OCI-LY7 (cell line): ENCODE data around the gene SYNGR2. TPM values are rescaled to one million over a fixed set of nuclear protein-coding genes. Genes with fewer than 3 reads are reported as not detected.

Experiments
- BruUV-seq: library from RNA; stranded (reverse); fragments of 400-500 nt; replicated peaks from 2 replicates; lab custom pipeline; 2021; lab: Mats Ljungman, UMichigan
- CTCF ChIA-PET: fragments of 300-600 bp; sonication (Branson Sonifier 250); formaldehyde crosslinking; loops from one replicate; lab custom pipeline; 2022; ENCODE audit warnings: antibody characterized with exemption; ENCODE audit not compliant: unreplicated experiment; lab: Charles Lee
- POLR2A ChIA-PET: fragments of 300-600 bp; sonication (Branson Sonifier 250); formaldehyde crosslinking; loops from one replicate; lab custom pipeline; 2022; ENCODE audit warnings: antibody characterized with exemption; lab: Charles Lee
- DNase-seq: peaks from one replicate; pipeline ENCODE4 v3.0.0-alpha.2; 2015; ENCODE audit warnings: low spot score
- H2AFZ ChIP-seq: fragments of 200-600 bp; sonication (generic), shearing (Covaris generic); 2 replicates; pipeline ENCODE4 v1.6.1; 2014; ENCODE audit warnings: mild to moderate bottlenecking, antibody characterized with exemption, low read length, moderate library complexity
- H3K27ac ChIP-seq: fragments of 200-600 bp; sonication (generic); 2 replicates; pipeline ENCODE4 v1.5.1; 2014; ENCODE audit warnings: mixed run types, low read depth, mild to moderate bottlenecking, moderate library complexity, low read length, inconsistent platforms; ENCODE audit not compliant: poor library complexity, severe bottlenecking
- H3K36me3 ChIP-seq: fragments of 200-600 bp; sonication (generic); 2 replicates; pipeline ENCODE4 v1.6.1; 2014; ENCODE audit warnings: mild to moderate bottlenecking, antibody characterized with exemption, low read length, moderate library complexity, mixed read lengths; ENCODE audit not compliant: insufficient read depth
- H3K4me1 ChIP-seq: fragments of 200-600 bp; sonication (generic); 2 replicates; pipeline ENCODE4 v1.5.1; 2014; ENCODE audit warnings: mild to moderate bottlenecking, low read length; ENCODE audit not compliant: insufficient read depth, poor library complexity, severe bottlenecking
- H3K4me2 ChIP-seq: fragments of 200-600 bp; sonication (generic); 2 replicates; pipeline ENCODE4 v1.6.1; 2014; ENCODE audit warnings: mild to moderate bottlenecking, low read length
- H3K4me3 ChIP-seq: fragments of 200-600 bp; sonication (generic); 2 replicates; pipeline ENCODE4 v1.5.1; 2014; ENCODE audit warnings: mild to moderate bottlenecking, low read depth, low read length; ENCODE audit not compliant: poor library complexity, severe bottlenecking
- H3K79me2 ChIP-seq: fragments of 200-600 bp; sonication (generic); 2 replicates; pipeline ENCODE4 v1.6.1; 2016; ENCODE audit warnings: low read depth, mild to moderate bottlenecking, low read length, moderate library complexity, mixed read lengths; ENCODE audit not compliant: insufficient read depth
- H3K9me2 ChIP-seq: fragments of 200-600 bp; sonication (generic); 2 replicates; pipeline ENCODE4 v1.6.1; 2016; ENCODE audit warnings: mild to moderate bottlenecking, low read length, mixed read lengths; ENCODE audit not compliant: insufficient read depth
- H3K9me3 ChIP-seq: fragments of 200-600 bp; sonication (generic); 2 replicates; pipeline ENCODE4 v1.6.1; 2014; ENCODE audit warnings: mild to moderate bottlenecking, mixed run types, low read length, mixed read lengths
- H4K20me1 ChIP-seq: fragments of 200-600 bp; sonication (generic); 2 replicates; pipeline ENCODE4 v1.6.1; 2014; ENCODE audit warnings: mild to moderate bottlenecking, antibody characterized with exemption, low read length, moderate library complexity, mixed read lengths; ENCODE audit not compliant: insufficient read depth
- EZH2phosphoT487 ChIP-seq: fragments of 200-600 bp; sonication (generic); IDR thresholded peaks from 2 replicates; pipeline ENCODE4 v1.6.1; 2018; ENCODE audit warnings: low read depth, borderline replicate concordance, mild to moderate bottlenecking, mixed run types, antibody characterized with exemption, low read length, moderate library complexity, mixed read lengths
- intact Hi-C: fragments of 100-400 bp; cut with micrococcal nuclease; formaldehyde crosslinking; loops from one replicate; pipeline ENCODE4 v1.10.0; 2022; ENCODE audit not compliant: unreplicated experiment
- total RNA-seq, 2 experiments: library from RNA; depleted of rRNA in 1 of 2; stranded (reverse); fragments of >200 nt in 1 of 2; shearing (Covaris generic) in 1 of 2; gene quantifications; 2 replicates each; pipeline ENCODE4 v1.2.3, GENCODE V29; 2014 to 2022
- TF ChIP-seq, protein P1 (sequence below): fragments of 200-600 bp; sonication (generic); conservative IDR thresholded peaks from 2 replicates; pipeline ENCODE4 v1.5.1; 2014; ENCODE audit warnings: mild to moderate bottlenecking, antibody characterized with exemption, low read length, moderate library complexity, mixed read lengths

Gene SYNGR2
- total RNA-seq, 2 experiments from 2014 or later = 35.4 to 44.9 TPM

DNA sequence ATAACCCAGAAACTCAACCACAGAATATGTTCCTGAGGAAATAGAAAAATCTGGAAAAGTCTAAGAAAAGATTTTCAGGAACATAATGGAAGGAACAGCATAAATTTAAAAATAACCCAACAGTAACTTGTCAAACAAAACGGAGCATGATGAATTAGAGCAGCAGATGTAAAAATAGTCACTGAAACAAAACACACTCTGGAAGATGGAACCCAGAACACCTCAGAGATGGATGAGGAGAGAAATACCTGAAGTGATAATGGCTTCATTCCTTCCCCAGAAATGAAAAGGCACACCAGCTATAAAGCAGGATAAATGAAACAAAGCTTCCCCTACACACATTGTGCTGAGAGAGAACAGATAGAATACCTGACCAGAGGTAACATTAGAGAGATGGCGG is 12.1 kb downstream of the SYNGR2 start:
- Histone ChIP-seq H3K4me2 (peak overlapping the region; percentile 4; the same call in 1 of the 2 replicates), H4K20me1 (peaks cover 1% of the 10 kb centered on the region; the same call in 1 of the 2 replicates), H3K4me1 (peaks cover 48% of the 10 kb centered on the region), H3K36me3 (peaks cover 58% of the 10 kb centered on the region), H3K4me3 (no peak overlapping the region), H2AFZ (no peak overlapping the region), H3K9me3 (no peaks in the 10 kb centered on the region), H3K27ac (no peak overlapping the region), H3K9me2 (no peaks in the 10 kb centered on the region), H3K79me2 (peaks cover 6% of the 10 kb centered on the region; the same call in 1 of the 2 replicates)
- ChIA-PET CTCF (no interaction called here), POLR2A (interaction anchor here (0.5 to 1.4 kb wide), 3 partner anchors 9 to 13 kb away, joined by 3 to 5 read pairs (median 5); no protein-coding TSS in a partner anchor)
- no peak for DNase-seq
- BruUV-seq = no TSS peak
- intact Hi-C loops = no loop called here
- no peak for TF ChIP-seq EZH2phosphoT487
- TF ChIP-seq, protein P1, sequence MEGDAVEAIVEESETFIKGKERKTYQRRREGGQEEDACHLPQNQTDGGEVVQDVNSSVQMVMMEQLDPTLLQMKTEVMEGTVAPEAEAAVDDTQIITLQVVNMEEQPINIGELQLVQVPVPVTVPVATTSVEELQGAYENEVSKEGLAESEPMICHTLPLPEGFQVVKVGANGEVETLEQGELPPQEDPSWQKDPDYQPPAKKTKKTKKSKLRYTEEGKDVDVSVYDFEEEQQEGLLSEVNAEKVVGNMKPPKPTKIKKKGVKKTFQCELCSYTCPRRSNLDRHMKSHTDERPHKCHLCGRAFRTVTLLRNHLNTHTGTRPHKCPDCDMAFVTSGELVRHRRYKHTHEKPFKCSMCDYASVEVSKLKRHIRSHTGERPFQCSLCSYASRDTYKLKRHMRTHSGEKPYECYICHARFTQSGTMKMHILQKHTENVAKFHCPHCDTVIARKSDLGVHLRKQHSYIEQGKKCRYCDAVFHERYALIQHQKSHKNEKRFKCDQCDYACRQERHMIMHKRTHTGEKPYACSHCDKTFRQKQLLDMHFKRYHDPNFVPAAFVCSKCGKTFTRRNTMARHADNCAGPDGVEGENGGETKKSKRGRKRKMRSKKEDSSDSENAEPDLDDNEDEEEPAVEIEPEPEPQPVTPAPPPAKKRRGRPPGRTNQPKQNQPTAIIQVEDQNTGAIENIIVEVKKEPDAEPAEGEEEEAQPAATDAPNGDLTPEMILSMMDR = no peak

DNA sequence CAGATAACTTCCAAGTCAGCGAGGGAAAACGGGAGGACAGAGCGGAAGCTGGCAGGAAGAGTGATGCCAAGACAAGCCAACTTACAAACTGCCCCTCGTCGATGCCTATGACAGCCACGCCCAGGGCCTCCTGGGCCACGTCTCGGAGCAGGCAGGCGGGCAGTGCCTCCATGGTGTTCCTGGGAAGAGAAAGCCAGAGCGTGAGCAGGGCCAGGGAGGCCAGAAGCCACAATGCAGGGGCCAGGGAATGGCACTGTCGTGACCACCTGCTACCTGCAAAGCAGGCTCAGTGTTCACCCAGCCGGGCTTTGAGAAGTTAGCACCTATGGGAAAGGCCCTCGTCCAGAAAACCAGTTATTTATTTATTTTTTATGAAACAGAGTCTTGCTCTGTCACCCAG is 14.1 kb downstream of the SYNGR2 start:
- no peak overlapping the region for H3K4me2 ChIP-seq
- no peak overlapping the region for H3K27ac ChIP-seq
- H3K36me3 ChIP-seq = peaks cover 58% of the 10 kb centered on the region
- H3K4me1 ChIP-seq = peaks cover 46% of the 10 kb centered on the region
- no peaks in the 10 kb centered on the region for H3K9me2 ChIP-seq
- POLR2A ChIA-PET = interaction anchor here (0.7 to 1.4 kb wide), 3 partner anchors 10 to 298 kb away, joined by 3 to 6 read pairs (median 6); no protein-coding TSS in a partner anchor
- H3K79me2 ChIP-seq = peaks cover 18% of the 10 kb centered on the region
- no peak overlapping the region for H3K4me3 ChIP-seq
- CTCF ChIA-PET = no interaction called here
- peaks cover 3% of the 10 kb centered on the region; the same call in 1 of the 2 replicates for H4K20me1 ChIP-seq
- intact Hi-C loops = no loop called here
- H2AFZ ChIP-seq = no peak overlapping the region
- BruUV-seq = no TSS peak
- DNase-seq = no peak
- TF ChIP-seq, protein P1 = no peak
- no peaks in the 10 kb centered on the region for H3K9me3 ChIP-seq

DNA sequence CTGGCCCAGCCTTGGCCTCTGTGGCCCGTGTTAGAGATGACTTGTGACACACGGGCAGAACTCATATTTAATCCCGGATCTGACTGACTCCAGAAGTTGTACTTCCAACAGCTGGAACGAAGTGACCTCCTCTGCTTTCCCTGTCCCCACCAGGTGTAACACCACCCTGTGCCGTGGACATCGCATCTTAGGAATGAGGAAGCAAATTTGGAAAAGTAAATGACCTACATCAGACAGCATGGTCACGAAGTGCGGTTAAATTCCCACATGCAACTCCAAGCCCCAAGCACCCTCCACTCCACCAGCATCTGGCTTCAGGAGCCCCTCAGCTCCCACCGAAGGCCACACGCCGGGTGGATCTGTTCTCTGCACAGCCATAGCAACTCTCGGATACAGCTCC is 15.5 kb downstream of the SYNGR2 start:
- Histone ChIP-seq H3K4me1 (peaks cover 49% of the 10 kb centered on the region), H3K36me3 (peaks cover 48% of the 10 kb centered on the region), H3K79me2 (peaks cover 32% of the 10 kb centered on the region), H3K4me3 (no peak overlapping the region), H3K9me3 (no peaks in the 10 kb centered on the region), H4K20me1 (peaks cover 3% of the 10 kb centered on the region; the same call in 1 of the 2 replicates), H2AFZ (no peak overlapping the region), H3K27ac (no peak overlapping the region), H3K4me2 (peak overlapping the region; percentile 84), H3K9me2 (no peaks in the 10 kb centered on the region)
- DNase-seq = no peak
- intact Hi-C loops = no loop called here
- ChIA-PET CTCF (interaction anchor here (0.5 to 0.6 kb wide), 2 partner anchors 9 to 86 kb away, joined by 3 read pairs; no protein-coding TSS in a partner anchor), POLR2A (no interaction called here)
- TF ChIP-seq, protein P1 = no peak
- no peak for TF ChIP-seq EZH2phosphoT487
- no TSS peak for BruUV-seq
